Measurements from ENCODE around the gene AATF.
A peak's percentile ranks its signal among the peaks of the same experiment; 100 is the strongest.

AATF gene

DNA sequence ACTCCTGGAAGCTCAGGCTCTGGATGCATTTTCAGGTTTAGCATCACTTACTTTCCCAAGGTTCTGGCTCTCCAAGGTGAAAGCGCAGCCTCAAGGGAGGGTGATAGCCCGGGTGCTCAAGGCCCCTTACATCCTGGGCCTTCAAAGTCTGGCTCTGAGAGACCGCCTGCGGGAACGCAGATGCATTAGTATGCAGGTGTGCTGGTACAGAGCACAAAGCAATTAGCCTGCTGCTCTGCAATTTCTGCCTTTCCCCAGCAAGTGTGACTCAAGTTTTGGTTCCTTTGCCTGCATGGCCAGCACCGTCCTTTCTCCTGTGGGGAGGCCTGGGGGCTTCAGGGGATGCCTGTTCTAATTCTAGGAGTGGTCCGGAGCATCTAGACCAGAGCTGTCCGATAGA lies 116.2 kb downstream of the AATF start:
- no peak overlapping the region for H3K27ac ChIP-seq (ENCODE audit: low read depth, low read length)
- no CpG with 5 or more reads among the region's 8 CpGs for WGBS (ENCODE audit: extremely low coverage, insufficient coverage, low lambda C conversion rate)
- H3K4me1 ChIP-seq (ENCODE audit: control insufficient read depth, low read depth, low read length), result peaks cover 7% of the 10 kb centered on the region
- H2BK120ac ChIP-seq (ENCODE audit: low read depth, low read length), result no peak overlapping the region
- no peak overlapping the region for H2BK15ac ChIP-seq (replicated peaks; ENCODE audit: low read depth)
- no peak overlapping the region for H3K23ac ChIP-seq (ENCODE audit: low read length)
- H2BK5ac ChIP-seq (ENCODE audit: low read length), result no peak overlapping the region
- no peaks in the 10 kb centered on the region for H3K36me3 ChIP-seq (ENCODE audit: control insufficient read depth, insufficient read depth, low read length)
- no peaks in the 10 kb centered on the region for H3K79me2 ChIP-seq (ENCODE audit: control insufficient read depth, insufficient read depth, low read length)
- no peak overlapping the region for H3K9ac ChIP-seq (ENCODE audit: low read length)
- H3K4me3 ChIP-seq (ENCODE audit: low read length), result no peak overlapping the region
- H3K79me1 ChIP-seq (ENCODE audit: low read length), result no peaks in the 10 kb centered on the region
- H3K27me3 ChIP-seq (ENCODE audit: insufficient read depth, low read length, poor library complexity), result no peaks in the 10 kb centered on the region
- H4K8ac ChIP-seq (ENCODE audit: low read depth, low read length), result no peak overlapping the region
- DNase-seq, result no peak
- no peak overlapping the region for H2AK5ac ChIP-seq (ENCODE audit: low read length)
- no peak overlapping the region for H3K4ac ChIP-seq (ENCODE audit: low read depth, low read length)
- no peak overlapping the region for H4K5ac ChIP-seq (ENCODE audit: low read length)
- no peak overlapping the region for H3K4me2 ChIP-seq (ENCODE audit: low read length)
- H3K18ac ChIP-seq (ENCODE audit: low read length), result no peak overlapping the region
- H3K56ac ChIP-seq (ENCODE audit: low read length), result no peak overlapping the region

DNA sequence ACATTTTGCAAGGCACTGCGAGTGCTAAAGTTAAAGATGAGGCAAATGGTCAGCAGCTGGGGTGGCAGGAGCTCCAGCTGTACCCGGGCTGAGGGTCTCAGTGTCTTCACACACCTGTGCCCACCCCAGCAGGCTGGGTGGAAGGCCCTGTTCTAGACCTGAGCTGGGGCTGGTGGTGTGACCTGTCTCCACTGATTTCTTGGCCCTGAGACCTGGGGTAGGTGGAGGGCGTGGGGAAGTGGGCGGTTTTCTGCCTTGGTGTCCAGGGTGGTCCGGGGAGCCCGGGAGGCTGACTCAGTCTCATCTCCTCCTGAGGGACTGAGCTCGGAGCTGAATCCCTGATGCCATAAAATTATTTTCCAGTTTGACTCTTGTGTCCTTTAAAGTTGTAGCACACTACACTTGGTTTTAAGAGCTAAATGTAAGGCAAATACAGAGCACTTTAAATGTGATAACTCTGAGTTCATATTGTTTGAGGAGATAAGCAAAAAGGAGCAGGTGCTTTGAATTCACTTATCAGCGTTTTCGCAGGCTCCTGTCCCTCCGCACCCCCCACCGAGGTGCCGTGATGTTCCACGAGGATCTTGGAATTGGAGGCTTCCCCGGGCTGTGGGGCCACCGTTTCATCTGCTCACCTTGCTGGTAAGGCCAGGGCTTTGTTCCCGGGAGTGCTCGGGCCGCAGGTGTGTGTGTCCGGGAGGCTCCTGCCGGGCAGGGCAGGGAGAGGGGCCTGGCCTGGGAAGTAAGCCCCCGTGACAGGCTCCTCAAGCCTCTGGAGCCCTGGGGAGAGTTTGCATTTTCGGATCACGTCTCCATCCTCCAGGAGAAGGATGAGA lies 117.0 kb downstream of the AATF start:
- H3K56ac ChIP-seq (ENCODE audit: low read length), result no peak overlapping the region
- peaks cover 7% of the 10 kb centered on the region for H3K4me1 ChIP-seq (ENCODE audit: control insufficient read depth, low read depth, low read length)

DNA sequence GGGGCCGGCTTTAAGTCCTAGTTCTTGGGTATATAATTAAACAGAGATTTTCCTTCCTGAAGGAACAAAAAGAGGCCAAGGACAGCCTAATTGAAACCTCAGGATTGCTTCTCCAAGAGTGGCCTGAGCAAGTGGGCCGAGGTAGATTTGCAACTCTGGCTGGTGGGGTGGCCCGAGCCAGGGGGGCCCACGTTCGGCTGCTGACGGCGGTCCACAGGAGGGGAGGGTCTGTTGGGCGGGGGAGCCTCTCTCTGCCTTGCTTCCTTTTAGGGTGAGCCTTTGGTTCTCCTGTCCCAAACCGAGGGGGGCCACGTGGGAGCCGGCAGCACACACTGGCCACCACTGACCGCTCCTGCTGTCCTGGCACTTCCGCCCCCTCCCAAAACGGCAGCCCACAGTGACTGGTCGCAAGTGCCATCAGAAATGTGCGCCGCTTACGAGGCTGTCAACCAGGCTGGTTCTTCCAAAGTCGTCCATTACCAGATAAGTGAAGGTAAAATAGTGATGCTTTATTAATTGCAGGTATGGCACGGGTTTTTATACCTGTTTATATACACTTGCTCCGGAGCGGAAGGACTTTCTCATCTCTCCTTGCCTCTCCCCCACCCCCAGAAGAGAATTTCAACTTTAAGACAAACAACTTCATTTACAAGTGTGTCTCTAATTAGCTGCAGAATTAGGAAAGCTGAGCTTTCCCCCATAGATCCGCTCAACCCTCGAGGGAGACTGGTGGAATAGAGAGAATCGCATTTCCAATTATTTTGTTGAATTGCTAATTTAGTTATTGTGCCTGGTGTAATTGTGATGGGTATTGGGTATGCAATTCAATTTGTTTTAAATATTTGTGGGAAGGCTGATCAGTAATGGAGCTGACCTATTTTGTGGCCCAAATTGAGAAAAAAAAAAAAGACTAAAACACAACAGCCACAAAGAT lies 117.8 kb downstream of the AATF start:
- no peak overlapping the region for H3K4ac ChIP-seq (ENCODE audit: low read depth, low read length)
- H3K27ac ChIP-seq (ENCODE audit: low read depth, low read length), result no peak overlapping the region
- peak overlapping the region; percentile 44 for H3K56ac ChIP-seq (ENCODE audit: low read length)
- peak overlapping the region; percentile 48 for H3K23ac ChIP-seq (ENCODE audit: low read length)
- H3K9ac ChIP-seq (ENCODE audit: low read length), result no peak overlapping the region
- no peak overlapping the region for H2BK120ac ChIP-seq (ENCODE audit: low read depth, low read length)
- no peak for DNase-seq
- WGBS (ENCODE audit: extremely low coverage, insufficient coverage, low lambda C conversion rate), result no CpG with 5 or more reads among the region's 25 CpGs
- H3K79me1 ChIP-seq (ENCODE audit: low read length), result no peaks in the 10 kb centered on the region
- H3K18ac ChIP-seq (ENCODE audit: low read length), result no peak overlapping the region
- no peak overlapping the region for H3K4me2 ChIP-seq (ENCODE audit: low read length)
- H3K79me2 ChIP-seq (ENCODE audit: control insufficient read depth, insufficient read depth, low read length), result no peaks in the 10 kb centered on the region
- no peak overlapping the region for H3K4me3 ChIP-seq (ENCODE audit: low read length)
- no peak overlapping the region for H2BK15ac ChIP-seq (replicated peaks; ENCODE audit: low read depth)
- H3K4me1 ChIP-seq (ENCODE audit: control insufficient read depth, low read depth, low read length), result peaks cover 7% of the 10 kb centered on the region
- no peaks in the 10 kb centered on the region for H3K36me3 ChIP-seq (ENCODE audit: control insufficient read depth, insufficient read depth, low read length)
- no peak overlapping the region for H2BK5ac ChIP-seq (ENCODE audit: low read length)
- no peak overlapping the region for H4K5ac ChIP-seq (ENCODE audit: low read length)
- H4K8ac ChIP-seq (ENCODE audit: low read depth, low read length), result no peak overlapping the region
- H2AK5ac ChIP-seq (ENCODE audit: low read length), result no peak overlapping the region
- H3K27me3 ChIP-seq (ENCODE audit: insufficient read depth, low read length, poor library complexity), result no peaks in the 10 kb centered on the region

More for the DNA sequence above, 117.0 kb downstream of the AATF start:
- Histone ChIP-seq H2BK15ac (replicated peaks; ENCODE audit: low read depth) (no peak overlapping the region), H3K4ac (ENCODE audit: low read depth, low read length) (no peak overlapping the region), H4K5ac (ENCODE audit: low read length) (no peak overlapping the region), H3K4me3 (ENCODE audit: low read length) (no peak overlapping the region), H3K9ac (ENCODE audit: low read length) (no peak overlapping the region), H3K27ac (ENCODE audit: low read depth, low read length) (no peak overlapping the region), H3K79me2 (ENCODE audit: control insufficient read depth, insufficient read depth, low read length) (no peaks in the 10 kb centered on the region), H3K27me3 (ENCODE audit: insufficient read depth, low read length, poor library complexity) (no peaks in the 10 kb centered on the region), H4K8ac (ENCODE audit: low read depth, low read length) (no peak overlapping the region), H2BK120ac (ENCODE audit: low read depth, low read length) (no peak overlapping the region), H3K23ac (ENCODE audit: low read length) (no peak overlapping the region), H3K79me1 (ENCODE audit: low read length) (no peaks in the 10 kb centered on the region), H2AK5ac (ENCODE audit: low read length) (no peak overlapping the region), H3K18ac (ENCODE audit: low read length) (no peak overlapping the region), H3K4me2 (ENCODE audit: low read length) (no peak overlapping the region), H3K36me3 (ENCODE audit: control insufficient read depth, insufficient read depth, low read length) (no peaks in the 10 kb centered on the region), H2BK5ac (ENCODE audit: low read length) (no peak overlapping the region)
- WGBS (ENCODE audit: extremely low coverage, insufficient coverage, low lambda C conversion rate), result no CpG with 5 or more reads among the region's 23 CpGs
- DNase-seq, result no peak

DNA sequence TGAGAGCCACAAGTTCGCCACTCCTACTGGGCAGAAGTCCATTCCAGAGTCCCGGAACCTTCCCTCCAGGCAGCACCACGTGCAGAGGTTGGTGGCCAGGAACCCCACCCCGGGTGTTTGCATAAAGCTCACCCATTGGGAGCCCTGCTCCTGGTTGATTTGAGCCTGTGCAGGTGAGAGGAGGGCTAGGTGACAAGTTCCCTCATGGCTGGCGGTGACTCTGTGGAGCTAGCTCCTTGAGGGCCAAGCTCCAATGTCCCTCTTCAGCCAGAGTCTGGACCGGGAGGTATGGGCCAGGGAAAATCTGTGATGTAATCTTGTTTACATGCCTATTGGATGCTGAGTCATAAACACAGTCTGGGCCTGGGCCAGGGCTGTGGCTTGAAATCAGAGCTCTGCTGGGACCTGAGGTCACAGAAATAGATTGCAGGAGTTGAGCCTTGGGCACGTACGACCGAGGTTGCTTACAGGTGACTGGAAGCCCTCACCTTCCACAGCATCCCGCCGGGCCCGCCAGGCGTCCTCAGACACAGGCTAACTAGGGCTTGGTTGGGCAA lies 118.9 kb downstream of the AATF start:
- no peak overlapping the region for H3K4me2 ChIP-seq (ENCODE audit: low read length)
- no peak overlapping the region for H3K27ac ChIP-seq (ENCODE audit: low read depth, low read length)
- no peak overlapping the region for H2BK120ac ChIP-seq (ENCODE audit: low read depth, low read length)
- no peak overlapping the region for H2BK5ac ChIP-seq (ENCODE audit: low read length)
- WGBS (ENCODE audit: extremely low coverage, insufficient coverage, low lambda C conversion rate), result no CpG with 5 or more reads among the region's 13 CpGs
- H3K23ac ChIP-seq (ENCODE audit: low read length), result no peak overlapping the region
- H3K4me1 ChIP-seq (ENCODE audit: control insufficient read depth, low read depth, low read length), result peaks cover 7% of the 10 kb centered on the region
- H3K4me3 ChIP-seq (ENCODE audit: low read length), result no peak overlapping the region
- no peak overlapping the region for H3K56ac ChIP-seq (ENCODE audit: low read length)
- no peak overlapping the region for H4K5ac ChIP-seq (ENCODE audit: low read length)
- no peak overlapping the region for H3K18ac ChIP-seq (ENCODE audit: low read length)
- no peaks in the 10 kb centered on the region for H3K27me3 ChIP-seq (ENCODE audit: insufficient read depth, low read length, poor library complexity)
- no peak overlapping the region for H2BK15ac ChIP-seq (replicated peaks; ENCODE audit: low read depth)
- no peak overlapping the region for H2AK5ac ChIP-seq (ENCODE audit: low read length)
- H3K79me2 ChIP-seq (ENCODE audit: control insufficient read depth, insufficient read depth, low read length), result no peaks in the 10 kb centered on the region
- H3K9ac ChIP-seq (ENCODE audit: low read length), result no peak overlapping the region
- no peaks in the 10 kb centered on the region for H3K79me1 ChIP-seq (ENCODE audit: low read length)
- H3K36me3 ChIP-seq (ENCODE audit: control insufficient read depth, insufficient read depth, low read length), result no peaks in the 10 kb centered on the region
- no peak overlapping the region for H4K8ac ChIP-seq (ENCODE audit: low read depth, low read length)
- H3K4ac ChIP-seq (ENCODE audit: low read depth, low read length), result no peak overlapping the region
- DNase-seq, result peak; percentile 66

GRCh38 chr17:37068266-37068665 lies 119.5 kb downstream of the AATF start:
- no CpG with 5 or more reads among the region's 10 CpGs for WGBS (ENCODE audit: extremely low coverage, insufficient coverage, low lambda C conversion rate)
- no peak overlapping the region for H3K4me2 ChIP-seq (ENCODE audit: low read length)
- H3K4ac ChIP-seq (ENCODE audit: low read depth, low read length), result no peak overlapping the region
- no peaks in the 10 kb centered on the region for H3K79me1 ChIP-seq (ENCODE audit: low read length)
- no peak overlapping the region for H3K18ac ChIP-seq (ENCODE audit: low read length)
- H3K9ac ChIP-seq (ENCODE audit: low read length), result no peak overlapping the region
- H2AK5ac ChIP-seq (ENCODE audit: low read length), result no peak overlapping the region
- DNase-seq, result no peak
- H4K5ac ChIP-seq (ENCODE audit: low read length), result no peak overlapping the region
- no peak overlapping the region for H2BK15ac ChIP-seq (replicated peaks; ENCODE audit: low read depth)
- no peaks in the 10 kb centered on the region for H3K36me3 ChIP-seq (ENCODE audit: control insufficient read depth, insufficient read depth, low read length)
- no peaks in the 10 kb centered on the region for H3K27me3 ChIP-seq (ENCODE audit: insufficient read depth, low read length, poor library complexity)
- H3K56ac ChIP-seq (ENCODE audit: low read length), result no peak overlapping the region
- H2BK5ac ChIP-seq (ENCODE audit: low read length), result no peak overlapping the region
- no peak overlapping the region for H3K23ac ChIP-seq (ENCODE audit: low read length)
- H3K27ac ChIP-seq (ENCODE audit: low read depth, low read length), result no peak overlapping the region
- H3K4me1 ChIP-seq (ENCODE audit: control insufficient read depth, low read depth, low read length), result peaks cover 7% of the 10 kb centered on the region
- no peak overlapping the region for H2BK120ac ChIP-seq (ENCODE audit: low read depth, low read length)
- no peaks in the 10 kb centered on the region for H3K79me2 ChIP-seq (ENCODE audit: control insufficient read depth, insufficient read depth, low read length)
- no peak overlapping the region for H3K4me3 ChIP-seq (ENCODE audit: low read length)
- no peak overlapping the region for H4K8ac ChIP-seq (ENCODE audit: low read depth, low read length)

All from mesendoderm (in vitro differentiated cells).